ENCODE data around the gene MDN1. TPM values are rescaled to one million over a fixed set of nuclear protein-coding genes. Genes with fewer than 3 reads are reported as not detected.

The MDN1 gene
- total RNA-seq, 2 donors from 2014 or later = 26.2 to 53.3 TPM

- Histone ChIP-seq H3K27me3 (replicated peaks; ENCODE audit: insufficient read depth) (no peaks in the 10 kb centered on the region), H3K27ac (no peak overlapping the region), H3K9me3 (no peaks in the 10 kb centered on the region), H3K4me1 (replicated peaks) (no peaks in the 10 kb centered on the region), H3K36me3 (no peaks in the 10 kb centered on the region), H3K4me3 (no peak overlapping the region)
- DNase-seq (ENCODE audit: low spot score) = no peak
- intact Hi-C loops (cut with DNase I) = no loop called here
- WGBS = 93% methylated on average over 10 of the region's 10 CpGs
- TF ChIP-seq POLR2A (IDR thresholded peaks at IDR 0.05) (no peak), POLR2AphosphoS5 (IDR thresholded peaks at IDR 0.05) (no peak), CTCF (IDR thresholded peaks at IDR 0.05) (no peak)
These were observed 16.3 kb downstream of the MDN1 start for GRCh38 chr6:89803271-89803670.

GRCh38 chr6:89799756-89800155 is 19.8 kb downstream of the MDN1 start:
- Histone ChIP-seq H3K9me3 (no peaks in the 10 kb centered on the region), H3K27me3 (replicated peaks; ENCODE audit: insufficient read depth) (no peaks in the 10 kb centered on the region), H3K4me3 (no peak overlapping the region), H3K36me3 (no peaks in the 10 kb centered on the region), H3K4me1 (replicated peaks) (no peaks in the 10 kb centered on the region), H3K27ac (no peak overlapping the region)
- WGBS = 80% methylated on average over 2 of the region's 2 CpGs
- intact Hi-C loops (cut with DNase I) = no loop called here
- DNase-seq (ENCODE audit: low spot score) = no peak
- TF ChIP-seq POLR2AphosphoS5 (IDR thresholded peaks at IDR 0.05) = no peak
- no peak for TF ChIP-seq CTCF (IDR thresholded peaks at IDR 0.05)
- no peak for TF ChIP-seq POLR2A (IDR thresholded peaks at IDR 0.05)

GRCh38 chr6:89799096-89799495 is 20.5 kb downstream of the MDN1 start:
- Histone ChIP-seq H3K27ac (no peak overlapping the region), H3K4me3 (no peak overlapping the region), H3K36me3 (no peaks in the 10 kb centered on the region), H3K9me3 (no peaks in the 10 kb centered on the region), H3K27me3 (replicated peaks; ENCODE audit: insufficient read depth) (no peaks in the 10 kb centered on the region), H3K4me1 (replicated peaks) (no peaks in the 10 kb centered on the region)
- TF ChIP-seq CTCF (IDR thresholded peaks at IDR 0.05) (no peak), POLR2AphosphoS5 (IDR thresholded peaks at IDR 0.05) (no peak), POLR2A (IDR thresholded peaks at IDR 0.05) (no peak)
- intact Hi-C loops (cut with DNase I) = no loop called here
- DNase-seq (ENCODE audit: low spot score) = no peak
- WGBS = 92% methylated on average over 8 of the region's 8 CpGs

- no peak for DNase-seq (ENCODE audit: low spot score)
- intact Hi-C loops (cut with DNase I) = no loop called here
- WGBS = 92% methylated on average over 7 of the region's 7 CpGs
- H3K36me3 ChIP-seq = peaks cover 0 to 8% of the 10 kb centered on the region in 2 donors
- TF ChIP-seq POLR2A (IDR thresholded peaks at IDR 0.05) (no peak), POLR2AphosphoS5 (IDR thresholded peaks at IDR 0.05) (no peak), CTCF (IDR thresholded peaks at IDR 0.05) (no peak)
- no peaks in the 10 kb centered on the region for H3K9me3 ChIP-seq
- H3K27ac ChIP-seq = no peak overlapping the region
- H3K4me1 ChIP-seq (replicated peaks) = no peaks in the 10 kb centered on the region
- H3K4me3 ChIP-seq = no peak overlapping the region
- H3K27me3 ChIP-seq (replicated peaks; ENCODE audit: insufficient read depth) = no peaks in the 10 kb centered on the region
These were observed 22.3 kb downstream of the MDN1 start for GRCh38 chr6:89797317-89797716.

GRCh38 chr6:89794324-89794723 is 25.3 kb downstream of the MDN1 start:
- H3K4me3 ChIP-seq = no peak overlapping the region
- no peaks in the 10 kb centered on the region for H3K9me3 ChIP-seq
- 98% methylated on average over 6 of the region's 6 CpGs for WGBS
- intact Hi-C loops (cut with DNase I) = no loop called here
- H3K4me1 ChIP-seq (replicated peaks) = no peaks in the 10 kb centered on the region
- DNase-seq (ENCODE audit: low spot score) = no peak
- H3K27me3 ChIP-seq (replicated peaks; ENCODE audit: insufficient read depth) = no peaks in the 10 kb centered on the region
- no peak overlapping the region for H3K27ac ChIP-seq
- peaks cover 0 to 8% of the 10 kb centered on the region in 2 donors for H3K36me3 ChIP-seq
- no peak for TF ChIP-seq POLR2A (IDR thresholded peaks at IDR 0.05)
- no peak for TF ChIP-seq POLR2AphosphoS5 (IDR thresholded peaks at IDR 0.05)
- TF ChIP-seq CTCF (IDR thresholded peaks at IDR 0.05) = no peak
